CD4-positive, alpha-beta T cell (primary cell): ENCODE measurements around the gene PPP1R9B. TPM values are rescaled to one million over a fixed set of nuclear protein-coding genes. Genes with fewer than 3 reads are reported as not detected.

Experiments used
- ATAC-seq: fragments of 200-7000 bp; cut with Tn5 transposase; one replicate; pipeline ENCODE4 v1.10.0; 2022; ENCODE audit warnings: mild to moderate bottlenecking; ENCODE audit not compliant: poor library complexity
- CTCF ChIA-PET: fragments of 350-600 bp; sonication (Branson Sonifier 250); formaldehyde crosslinking; loops from one replicate; lab custom pipeline; 2021; ENCODE audit warnings: antibody characterized with exemption, inconsistent platforms; lab: Charles Lee
- POLR2A ChIA-PET: fragments of 350-600 bp; sonication (Branson Sonifier 250); formaldehyde crosslinking; loops from one replicate; lab custom pipeline; 2021; ENCODE audit warnings: antibody characterized with exemption, inconsistent platforms; lab: Charles Lee
- DNase-seq, 14 experiments: peaks; one replicate each; pipeline ENCODE4 v3.0.0-alpha.2; 2013 to 2020; ENCODE audit warnings: mixed read lengths in 2 of 14
- H3K27ac ChIP-seq, 2 donors: one replicate each; pipeline versions ENCODE4 v1.5.1 to v1.7.0; 2013; ENCODE audit warnings: low read length in 2 of 2, low read depth in 1 of 2, mild to moderate bottlenecking in 1 of 2
- H3K27me3 ChIP-seq, 2 experiments: 1 replicate in 1 of 2; 2 replicates in 1 of 2; pipeline versions ENCODE4 v1.6.1 to v1.7.0; 2013; ENCODE audit warnings: low read length in 2 of 2, control low read depth in 1 of 2, mild to moderate bottlenecking in 1 of 2, moderate library complexity in 1 of 2; ENCODE audit not compliant: insufficient read depth in 2 of 2, control insufficient read depth in 1 of 2
- H3K36me3 ChIP-seq: one replicate; pipeline ENCODE4 v1.6.1; 2013; ENCODE audit warnings: low read length, control low read depth; ENCODE audit not compliant: insufficient read depth
- H3K4me1 ChIP-seq: one replicate; pipeline ENCODE4 v1.6.1; 2013; ENCODE audit warnings: low read length, control low read depth; ENCODE audit not compliant: insufficient read depth
- H3K4me3 ChIP-seq: one replicate; pipeline ENCODE4 v1.5.1; 2013; ENCODE audit warnings: mild to moderate bottlenecking, low read length, moderate library complexity
- H3K9me3 ChIP-seq, 2 experiments: 1 replicate in 1 of 2; 2 replicates in 1 of 2; pipeline versions ENCODE4 v1.6.1 to v1.7.0; 2013; ENCODE audit warnings: low read length in 2 of 2, mild to moderate bottlenecking in 2 of 2, control low read depth in 1 of 2, moderate library complexity in 1 of 2; ENCODE audit not compliant: control insufficient read depth in 1 of 2, insufficient read depth in 1 of 2
- H3K27ac Mint-ChIP-seq: one replicate; pipeline ENCODE4 v1.8.0; 2020; ENCODE audit warnings: mixed read lengths
- H3K27me3 Mint-ChIP-seq: one replicate; pipeline ENCODE4 v1.8.0; 2021; ENCODE audit warnings: mixed read lengths
- H3K36me3 Mint-ChIP-seq: one replicate; pipeline ENCODE4 v1.8.0; 2021; ENCODE audit warnings: low read depth, mixed read lengths
- H3K4me1 Mint-ChIP-seq: one replicate; pipeline ENCODE4 v1.8.0; 2021; ENCODE audit warnings: low read depth, mixed read lengths
- H3K4me3 Mint-ChIP-seq: one replicate; pipeline ENCODE4 v1.8.0; 2020; ENCODE audit warnings: mild to moderate bottlenecking, mixed read lengths
- H3K9me3 Mint-ChIP-seq: one replicate; pipeline ENCODE4 v1.8.0; 2020; ENCODE audit warnings: mixed read lengths
- intact Hi-C, 2 experiments: fragments of 100-400 bp; cut with DNase I in 1 of 2; cut with micrococcal nuclease in 1 of 2; formaldehyde crosslinking; loops; one replicate each; pipeline versions ENCODE4 v1.15.1 to v1.9.0; 2023 to 2025; cut with DNase I, micrococcal nuclease
- total RNA-seq, 174 experiments: library from RNA in 2 of 174; stranded (reverse) in 2 of 174; gene quantifications; one replicate each; pipeline ENCODE4 v1.2.3 and lab custom pipeline; 2021 to 2026
- TF ChIP-seq, protein P1 (sequence below): fragments of 200-600 bp; IDR thresholded peaks from one replicate; pipeline ENCODE4 v1.8.0; 2022; ENCODE audit warnings: antibody characterized with exemption, mild to moderate bottlenecking

The PPP1R9B gene
- total RNA-seq, 2 experiments from 2014 or later, result 53.4 to 55.7 TPM

DNA sequence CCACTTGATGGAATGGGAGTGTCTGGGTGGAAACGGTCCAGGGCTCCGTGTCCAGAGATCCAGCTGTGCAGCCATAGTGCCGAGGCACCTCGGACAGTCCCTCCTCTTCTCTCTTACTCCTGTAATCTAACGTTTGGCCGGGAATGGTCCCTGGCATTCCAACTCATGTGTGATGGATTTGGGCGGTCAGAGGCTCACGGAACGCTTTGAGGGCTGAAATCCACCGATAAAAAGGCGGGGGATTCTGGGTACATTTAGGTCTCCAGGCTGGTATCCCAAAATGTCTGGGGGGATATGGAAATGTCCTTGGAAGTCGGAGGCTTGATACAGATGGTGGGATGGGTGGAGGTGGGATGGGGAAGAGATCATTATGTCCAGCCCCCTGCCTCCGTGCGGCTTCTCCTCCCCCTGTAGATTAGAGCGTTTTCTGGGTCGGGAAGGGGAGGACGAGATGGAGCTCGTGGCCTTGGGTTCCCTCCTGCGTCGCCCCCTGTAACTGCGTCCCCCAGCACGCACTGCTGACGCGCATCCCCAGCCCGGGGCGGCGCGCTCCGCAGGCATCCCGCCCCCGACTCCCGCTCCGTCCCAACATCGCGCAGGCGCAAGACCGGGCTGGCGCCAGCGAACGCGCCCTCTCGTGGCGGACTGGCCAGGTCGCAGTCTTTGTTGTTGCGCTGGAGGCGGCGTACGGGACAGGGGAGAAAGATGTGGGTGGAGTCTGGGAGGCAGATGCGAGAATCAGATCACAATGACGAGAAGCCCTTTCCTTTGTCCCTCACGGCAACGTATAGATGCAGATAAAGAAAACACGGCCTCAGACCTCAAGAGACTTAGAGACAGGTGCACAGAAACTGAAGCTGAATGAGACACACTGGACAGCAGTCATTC, 10.8 kb upstream of the PPP1R9B start:
- peak; percentile 88 to 97 (median 93) for DNase-seq
- intact Hi-C loops, result loop anchor here (1.0 to 2.0 kb wide), 4 partner anchors 10 to 66 kb away; partner anchors contain the start of gene PDK2 (in 1 of the 2)
- H3K27me3 Mint-ChIP-seq, result no peaks in the 10 kb centered on the region
- TF ChIP-seq, protein P1, sequence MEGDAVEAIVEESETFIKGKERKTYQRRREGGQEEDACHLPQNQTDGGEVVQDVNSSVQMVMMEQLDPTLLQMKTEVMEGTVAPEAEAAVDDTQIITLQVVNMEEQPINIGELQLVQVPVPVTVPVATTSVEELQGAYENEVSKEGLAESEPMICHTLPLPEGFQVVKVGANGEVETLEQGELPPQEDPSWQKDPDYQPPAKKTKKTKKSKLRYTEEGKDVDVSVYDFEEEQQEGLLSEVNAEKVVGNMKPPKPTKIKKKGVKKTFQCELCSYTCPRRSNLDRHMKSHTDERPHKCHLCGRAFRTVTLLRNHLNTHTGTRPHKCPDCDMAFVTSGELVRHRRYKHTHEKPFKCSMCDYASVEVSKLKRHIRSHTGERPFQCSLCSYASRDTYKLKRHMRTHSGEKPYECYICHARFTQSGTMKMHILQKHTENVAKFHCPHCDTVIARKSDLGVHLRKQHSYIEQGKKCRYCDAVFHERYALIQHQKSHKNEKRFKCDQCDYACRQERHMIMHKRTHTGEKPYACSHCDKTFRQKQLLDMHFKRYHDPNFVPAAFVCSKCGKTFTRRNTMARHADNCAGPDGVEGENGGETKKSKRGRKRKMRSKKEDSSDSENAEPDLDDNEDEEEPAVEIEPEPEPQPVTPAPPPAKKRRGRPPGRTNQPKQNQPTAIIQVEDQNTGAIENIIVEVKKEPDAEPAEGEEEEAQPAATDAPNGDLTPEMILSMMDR, result peak; percentile 93
- no peaks in the 10 kb centered on the region for H3K36me3 ChIP-seq
- peak overlapping the region; percentile 70 for H3K27ac Mint-ChIP-seq
- peaks cover 44% of the 10 kb centered on the region for H3K4me1 Mint-ChIP-seq
- peak; percentile 94 for ATAC-seq
- no peaks in the 10 kb centered on the region for H3K27me3 ChIP-seq
- H3K4me3 Mint-ChIP-seq, result peak overlapping the region; percentile 59
- peak overlapping the region; percentile 76 for H3K4me3 ChIP-seq
- H3K27ac ChIP-seq, result no peak overlapping the region
- no peaks in the 10 kb centered on the region for H3K9me3 ChIP-seq
- H3K9me3 Mint-ChIP-seq, result no peaks in the 10 kb centered on the region
- CTCF ChIA-PET, result interaction anchor here (0.9 to 2.5 kb wide), 13 partner anchors 9 to 111 kb away, joined by 3 to 26 read pairs (median 7); partner anchors contain the start of gene PPP1R9B
- H3K4me1 ChIP-seq, result peaks cover 36% of the 10 kb centered on the region
- POLR2A ChIA-PET, result interaction anchor here (0.7 to 2.8 kb wide), 9 partner anchors 9 to 67 kb away, joined by 3 to 22 read pairs (median 4); partner anchors contain the start of gene PPP1R9B
- H3K36me3 Mint-ChIP-seq, result no peaks in the 10 kb centered on the region

DNA sequence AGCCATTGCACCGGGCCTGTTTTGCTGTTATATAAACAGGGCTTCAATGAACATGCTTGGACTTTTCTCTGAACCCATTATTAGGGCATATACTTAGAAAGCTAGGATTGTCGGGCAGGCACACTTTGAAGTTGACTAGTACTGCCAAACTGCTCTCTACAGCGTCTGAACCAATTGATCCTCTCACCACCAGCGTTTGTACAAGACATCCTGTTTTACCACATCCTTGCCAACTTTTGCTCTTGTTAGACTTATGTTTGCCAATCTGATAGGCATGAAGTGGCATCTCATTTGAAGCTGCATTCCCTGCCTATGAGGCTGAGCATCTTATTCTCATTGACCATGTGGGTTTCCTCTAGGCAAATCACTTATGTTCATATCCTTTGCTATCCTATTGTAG, 7.4 kb upstream of the PPP1R9B start:
- H3K27ac ChIP-seq, result no peak overlapping the region
- Mint-ChIP-seq H3K4me3 (no peak overlapping the region), H3K9me3 (no peaks in the 10 kb centered on the region), H3K27me3 (no peaks in the 10 kb centered on the region), H3K4me1 (peaks cover 48% of the 10 kb centered on the region), H3K36me3 (no peaks in the 10 kb centered on the region), H3K27ac (peak overlapping the region; percentile 17)
- H3K9me3 ChIP-seq, result no peaks in the 10 kb centered on the region
- TF ChIP-seq, protein P1, result no peak
- intact Hi-C loops, result no loop called here
- no peaks in the 10 kb centered on the region for H3K36me3 ChIP-seq
- H3K4me1 ChIP-seq, result peaks cover 42% of the 10 kb centered on the region
- CTCF ChIA-PET, result interaction anchor here (1.0 kb wide), 1 partner anchor 64 kb away, joined by 3 read pairs; no protein-coding TSS in a partner anchor
- POLR2A ChIA-PET, result no interaction called here
- ATAC-seq, result no peak
- DNase-seq, result peak in 2 of 14 experiments; percentile 33 to 69
- H3K27me3 ChIP-seq, result no peaks in the 10 kb centered on the region
- no peak overlapping the region for H3K4me3 ChIP-seq

DNA sequence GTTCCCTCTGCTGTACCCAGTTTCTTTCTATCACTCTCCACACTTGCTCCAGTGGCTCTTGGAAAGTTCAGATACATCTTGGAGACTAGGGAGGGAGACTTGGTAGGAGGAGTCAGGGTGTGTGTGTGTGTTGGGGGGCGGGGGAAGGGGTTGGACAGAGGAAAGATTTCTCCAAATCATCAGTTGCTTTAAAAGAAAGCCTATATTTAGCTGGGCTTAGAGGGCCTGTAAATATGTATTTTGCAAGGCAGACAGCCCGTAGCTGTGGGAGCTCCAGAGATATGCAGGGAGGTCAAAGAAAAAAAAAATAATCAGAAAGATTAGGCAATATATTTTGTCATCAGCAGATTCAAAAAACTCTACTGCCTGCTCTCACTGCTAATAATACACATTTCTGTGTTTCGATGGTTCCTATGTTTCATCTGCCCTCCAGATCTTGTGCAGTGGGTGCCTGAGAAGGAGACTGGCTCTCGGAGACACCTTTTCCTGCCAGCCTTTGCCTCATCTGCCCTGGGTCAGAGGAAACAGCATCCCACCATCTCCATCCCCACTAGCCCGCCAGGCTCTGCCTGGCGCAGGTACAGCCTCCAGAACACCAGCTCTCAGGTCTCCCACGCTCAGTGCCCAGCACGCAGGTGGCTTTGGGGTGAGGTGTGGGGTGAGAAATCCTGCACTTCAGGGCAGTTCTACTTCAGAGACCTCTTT, 4.8 kb upstream of the PPP1R9B start:
- ChIA-PET POLR2A (no interaction called here), CTCF (interaction anchor here (1.0 kb wide), 1 partner anchor 61 kb away, joined by 6 read pairs; no protein-coding TSS in a partner anchor)
- Mint-ChIP-seq H3K36me3 (peaks cover 5% of the 10 kb centered on the region), H3K4me1 (peaks cover 47% of the 10 kb centered on the region), H3K9me3 (no peaks in the 10 kb centered on the region), H3K27ac (peak overlapping the region; percentile 47), H3K27me3 (no peaks in the 10 kb centered on the region), H3K4me3 (peak overlapping the region; percentile 34)
- H3K4me1 ChIP-seq, result peaks cover 39% of the 10 kb centered on the region
- TF ChIP-seq, protein P1, result no peak
- no peaks in the 10 kb centered on the region for H3K27me3 ChIP-seq
- no peaks in the 10 kb centered on the region for H3K9me3 ChIP-seq
- H3K4me3 ChIP-seq, result no peak overlapping the region
- H3K36me3 ChIP-seq, result no peaks in the 10 kb centered on the region
- ATAC-seq, result no peak
- no peak overlapping the region for H3K27ac ChIP-seq
- no peak for DNase-seq
- intact Hi-C loops, result no loop called here
